GM21447 (cell line): Measurements from ENCODE around the gene RXFP4.
"Not testable (repeated sequence)": the region's sequence is repeated elsewhere in the genome, so short reads cannot be mapped to it uniquely, and the experiment has no call there.

ENCODE experiments used
- ATAC-seq: cut with Tn5 transposase; IDR thresholded peaks from one replicate; pipeline ENCODE4 v1.9.1; 2021; ENCODE audit not compliant: unreplicated experiment

Gene RXFP4

GRCh38 chr1:155929057-155929456, 12.4 kb upstream of the RXFP4 start:
- ATAC-seq = no peak

GRCh38 chr1:155930725-155931124, 10.7 kb upstream of the RXFP4 start:
- not testable (repeated sequence) for ATAC-seq

- no peak for ATAC-seq
Measured at GRCh38 chr1:155931332-155932038, 10.0 kb upstream of the RXFP4 start.

- ATAC-seq = no peak
Measured at GRCh38 chr1:155932081-155932480, 9.4 kb upstream of the RXFP4 start.

- ATAC-seq = no peak
Measured at GRCh38 chr1:155932487-155932886, 9.0 kb upstream of the RXFP4 start.

GRCh38 chr1:155933591-155934096, 7.8 kb upstream of the RXFP4 start:
- ATAC-seq = no peak

- peak; percentile 90 for ATAC-seq
Measured at GRCh38 chr1:155934097-155934935, 7.1 kb upstream of the RXFP4 start, which contains the start of gene KHDC4. KHDC4 (minus strand) TSS chr1:155934413; CDS start chr1:155934373, 40 bp downstream.

- ATAC-seq = no peak
Measured at GRCh38 chr1:155934936-155935590, 6.4 kb upstream of the RXFP4 start.

GRCh38 chr1:155938220-155938627, 3.2 kb upstream of the RXFP4 start:
- ATAC-seq = no peak

GRCh38 chr1:155940482-155940992, 901 bp upstream of the RXFP4 start:
- no peak for ATAC-seq

GRCh38 chr1:155941845-155942531, 550 bp downstream of the RXFP4 start:
- no peak for ATAC-seq

- no peak for ATAC-seq
Measured at GRCh38 chr1:155942578-155943141, 1.2 kb downstream of the RXFP4 start.

- no peak for ATAC-seq
Measured at GRCh38 chr1:155944444-155944799, 3.0 kb downstream of the RXFP4 start.

GRCh38 chr1:155946633-155947219, 5.3 kb downstream of the RXFP4 start:
- ATAC-seq = peak; percentile 16

- ATAC-seq = no peak
Measured at GRCh38 chr1:155947292-155947691, 5.9 kb downstream of the RXFP4 start.

- no peak for ATAC-seq
Measured at GRCh38 chr1:155947741-155948140, 6.3 kb downstream of the RXFP4 start.

- no peak for ATAC-seq
Measured at GRCh38 chr1:155950829-155951228, 9.4 kb downstream of the RXFP4 start.

GRCh38 chr1:155951753-155952504, 10.5 kb downstream of the RXFP4 start:
- ATAC-seq = no peak

GRCh38 chr1:155952505-155952890, 11.1 kb downstream of the RXFP4 start:
- ATAC-seq = no peak
